Tibial nerve (tissue), 4 donors: ENCODE data around the gene WNT9A. TPM values are rescaled to one million over a fixed set of nuclear protein-coding genes. Genes with fewer than 3 reads are reported as not detected.
A peak's percentile ranks its signal among the peaks of the same experiment; 100 is the strongest.

ENCODE experiments used
- DNase-seq, 2 donors: peaks; one replicate each; pipeline ENCODE4 v3.0.0-alpha.2; 2019; ENCODE audit warnings: low spot score in 2 of 2
- H3K27ac ChIP-seq, 4 donors: fragments of 200-600 bp; sonication (generic) in 3 of 4; one replicate each; pipeline ENCODE4 v1.5.1; 2017 to 2019; ENCODE audit warnings: mild to moderate bottlenecking in 1 of 4
- H3K27me3 ChIP-seq, 2 donors: fragments of 200-600 bp; sonication (generic) in 1 of 2; one replicate each; pipeline versions ENCODE4 v1.5.1 to v1.6.0; 2017 to 2019
- H3K36me3 ChIP-seq, 3 donors: fragments of 200-600 bp; sonication (generic); one replicate each; pipeline ENCODE4 v1.5.1; 2018 to 2019
- H3K4me1 ChIP-seq, 4 donors: fragments of 200-600 bp; sonication (generic) in 3 of 4; one replicate each; pipeline ENCODE4 v1.5.1; 2017 to 2019
- H3K4me3 ChIP-seq, 4 donors: fragments of 200-600 bp; sonication (generic) in 3 of 4; one replicate each; pipeline ENCODE4 v1.5.1; 2017 to 2019; ENCODE audit warnings: mild to moderate bottlenecking in 1 of 4, moderate library complexity in 1 of 4
- H3K9me3 ChIP-seq, 4 donors: fragments of 200-600 bp; sonication (generic) in 3 of 4; one replicate each; pipeline ENCODE4 v1.5.1; 2017 to 2019
- EP300 ChIP-seq, 2 donors: sonication (generic); formaldehyde crosslinking; IDR thresholded peaks; one replicate each; pipeline ENCODE4 v1.6.1; 2017; ENCODE audit warnings: antibody characterized with exemption in 2 of 2, mild to moderate bottlenecking in 1 of 2
- POLR2A ChIP-seq, 2 donors: fragments of 450-650 bp; IDR thresholded peaks; one replicate each; pipeline ENCODE4 v1.6.1; 2017; ENCODE audit warnings: antibody characterized with exemption in 2 of 2, mild to moderate bottlenecking in 2 of 2, moderate library complexity in 2 of 2
- WGBS, 2 donors: methylation state at CpG; one replicate each; pipeline ENCODE4 v1.1.5; 2018; 5-methylcytosine and 5-hydroxymethylcytosine counted together
- total RNA-seq, 4 donors: library from RNA; depleted of rRNA; stranded (reverse); fragments of >200 nt; gene quantifications; one replicate each; pipeline ENCODE4 v1.1.0, GENCODE V29; 2016
- TF ChIP-seq, protein P1 (sequence below), 5 experiments: fragments of 200-600 bp in 3 of 5; fragments of 450-650 bp in 2 of 5; sonication (generic) in 3 of 5; IDR thresholded peaks; one replicate each; pipeline ENCODE4 v1.5.1; 2016 to 2019; ENCODE audit warnings: antibody characterized with exemption in 5 of 5, mild to moderate bottlenecking in 3 of 5, moderate library complexity in 2 of 5

The WNT9A gene
- total RNA-seq, 4 donors from 2014 or later: 5.1 to 12.8 (median 8.5) TPM

DNA sequence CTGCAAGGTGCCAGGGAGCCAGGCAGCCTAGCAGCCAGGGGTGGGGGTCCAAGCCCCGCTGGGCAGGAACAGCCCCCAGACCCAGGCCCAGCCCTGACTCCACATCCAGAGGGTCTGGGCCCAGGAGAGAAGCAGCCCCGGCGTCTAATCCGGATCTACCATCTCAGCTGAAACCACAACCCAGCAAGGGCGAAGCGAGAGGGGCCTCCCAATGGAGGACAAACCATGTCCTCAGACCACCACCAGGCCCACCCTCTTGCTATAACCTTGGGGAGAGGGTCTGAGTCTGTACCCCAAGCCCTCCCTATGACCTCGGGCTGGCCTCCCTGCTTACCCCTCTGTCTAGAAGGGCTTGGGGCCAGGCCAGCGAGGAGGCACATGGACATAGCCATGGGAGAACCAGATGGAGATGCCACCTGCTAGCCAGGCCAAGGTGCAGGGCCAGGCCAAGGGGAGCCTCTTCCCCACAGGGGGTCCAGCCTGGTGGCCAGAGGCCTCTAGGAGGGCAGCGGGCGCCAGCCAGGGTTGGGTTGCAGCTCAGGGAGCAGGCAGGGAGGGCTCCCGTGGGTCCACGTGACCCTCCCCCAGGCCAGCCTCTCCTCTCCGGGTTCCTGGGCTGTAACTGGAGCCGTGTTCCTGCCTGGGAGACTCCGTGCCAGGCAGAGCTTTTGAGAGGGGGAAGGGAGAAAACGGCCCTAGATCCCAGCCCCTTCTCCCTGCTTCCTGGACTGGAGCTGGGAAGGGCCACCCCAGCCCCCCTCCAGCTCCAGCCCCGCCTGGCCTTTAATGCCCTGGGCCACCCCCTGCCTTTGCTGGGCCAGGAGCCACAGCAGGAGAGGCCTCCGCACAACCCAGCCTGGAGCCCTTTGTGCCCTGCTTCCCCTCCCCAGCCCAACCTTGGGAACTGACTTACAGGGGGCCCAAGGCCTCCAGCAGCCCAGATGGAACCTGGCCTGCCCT, 2.5 kb downstream of the WNT9A start:
- 72 to 77% methylated on average over 11 to 16 of the region's 18 CpGs for WGBS, 2 donors
- peaks cover 0 to 18% of the 10 kb centered on the region in 2 donors for H3K27me3 ChIP-seq
- TF ChIP-seq, protein P1, sequence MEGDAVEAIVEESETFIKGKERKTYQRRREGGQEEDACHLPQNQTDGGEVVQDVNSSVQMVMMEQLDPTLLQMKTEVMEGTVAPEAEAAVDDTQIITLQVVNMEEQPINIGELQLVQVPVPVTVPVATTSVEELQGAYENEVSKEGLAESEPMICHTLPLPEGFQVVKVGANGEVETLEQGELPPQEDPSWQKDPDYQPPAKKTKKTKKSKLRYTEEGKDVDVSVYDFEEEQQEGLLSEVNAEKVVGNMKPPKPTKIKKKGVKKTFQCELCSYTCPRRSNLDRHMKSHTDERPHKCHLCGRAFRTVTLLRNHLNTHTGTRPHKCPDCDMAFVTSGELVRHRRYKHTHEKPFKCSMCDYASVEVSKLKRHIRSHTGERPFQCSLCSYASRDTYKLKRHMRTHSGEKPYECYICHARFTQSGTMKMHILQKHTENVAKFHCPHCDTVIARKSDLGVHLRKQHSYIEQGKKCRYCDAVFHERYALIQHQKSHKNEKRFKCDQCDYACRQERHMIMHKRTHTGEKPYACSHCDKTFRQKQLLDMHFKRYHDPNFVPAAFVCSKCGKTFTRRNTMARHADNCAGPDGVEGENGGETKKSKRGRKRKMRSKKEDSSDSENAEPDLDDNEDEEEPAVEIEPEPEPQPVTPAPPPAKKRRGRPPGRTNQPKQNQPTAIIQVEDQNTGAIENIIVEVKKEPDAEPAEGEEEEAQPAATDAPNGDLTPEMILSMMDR (IDR thresholded peaks at IDR 0.05): no peak
- TF ChIP-seq EP300 (IDR thresholded peaks at IDR 0.05): no peak
- TF ChIP-seq POLR2A (IDR thresholded peaks at IDR 0.05): no peak
- H3K36me3 ChIP-seq: no peaks in the 10 kb centered on the region
- H3K27ac ChIP-seq: peak overlapping the region; percentile 4 to 90 (median 72)
- no peaks in the 10 kb centered on the region for H3K9me3 ChIP-seq
- no peak for DNase-seq
- peaks cover 0 to 88% (median 20%) of the 10 kb centered on the region in 4 donors for H3K4me1 ChIP-seq
- peak overlapping the region in 1 of 4 donors; percentile 74 for H3K4me3 ChIP-seq

DNA sequence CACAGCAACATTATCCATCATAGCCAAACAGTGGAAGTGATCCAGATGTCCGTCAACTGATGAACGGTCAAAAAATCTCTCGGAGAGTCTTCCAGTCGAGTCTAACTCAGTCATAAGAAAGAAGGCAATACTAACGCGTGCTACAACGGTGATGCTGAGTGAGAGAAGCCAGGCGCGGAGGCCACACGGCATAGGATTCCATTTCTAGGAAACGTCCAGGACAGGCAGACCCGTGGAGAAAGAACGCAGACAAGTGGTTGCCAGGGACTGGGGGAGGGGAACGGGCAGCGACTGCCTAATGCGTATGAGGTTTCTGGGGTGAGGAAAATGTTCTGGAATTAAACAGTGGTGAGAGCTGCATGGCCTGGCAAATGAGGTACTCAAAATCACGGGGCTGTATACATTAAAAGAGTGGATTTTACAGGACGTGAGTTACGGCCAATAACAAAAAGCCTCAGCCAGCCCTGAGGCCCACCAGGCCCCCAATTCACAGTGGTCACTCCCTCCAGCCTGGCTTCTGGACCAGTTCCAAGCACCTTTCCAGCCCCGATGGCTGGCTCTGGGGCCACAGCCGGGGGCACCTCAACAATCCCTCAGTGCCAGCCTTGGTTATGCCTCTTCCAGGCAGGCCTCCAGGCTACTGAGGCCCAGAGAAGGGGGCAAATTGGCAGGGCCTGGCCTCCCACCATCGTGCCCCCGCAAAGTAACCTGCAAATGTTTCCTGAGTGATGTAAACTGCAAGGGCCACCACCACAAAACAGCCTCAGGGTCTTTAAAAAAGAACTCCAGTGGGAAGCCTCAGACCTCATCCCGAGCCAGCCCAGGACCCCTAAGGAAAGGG, 3.4 kb downstream of the WNT9A start:
- Histone ChIP-seq H3K4me1 (peaks cover 0 to 93% (median 20%) of the 10 kb centered on the region in 4 donors), H3K27ac (peak overlapping the region in 3 of 4 donors; percentile 62 to 90 (median 82)), H3K27me3 (peaks cover 0 to 18% of the 10 kb centered on the region in 2 donors), H3K9me3 (no peaks in the 10 kb centered on the region), H3K36me3 (no peaks in the 10 kb centered on the region), H3K4me3 (no peak overlapping the region)
- peak in 1 of 2 donors; percentile 25 for DNase-seq
- TF ChIP-seq EP300 (IDR thresholded peaks at IDR 0.05): peak; percentile 37 to 47
- TF ChIP-seq, protein P1 (IDR thresholded peaks at IDR 0.05): no peak
- peak in 1 of 2 donors; percentile 14 for TF ChIP-seq POLR2A (IDR thresholded peaks at IDR 0.05)
- WGBS, 2 donors: 70 to 74% methylated on average over 23 to 24 of the region's 24 CpGs

DNA sequence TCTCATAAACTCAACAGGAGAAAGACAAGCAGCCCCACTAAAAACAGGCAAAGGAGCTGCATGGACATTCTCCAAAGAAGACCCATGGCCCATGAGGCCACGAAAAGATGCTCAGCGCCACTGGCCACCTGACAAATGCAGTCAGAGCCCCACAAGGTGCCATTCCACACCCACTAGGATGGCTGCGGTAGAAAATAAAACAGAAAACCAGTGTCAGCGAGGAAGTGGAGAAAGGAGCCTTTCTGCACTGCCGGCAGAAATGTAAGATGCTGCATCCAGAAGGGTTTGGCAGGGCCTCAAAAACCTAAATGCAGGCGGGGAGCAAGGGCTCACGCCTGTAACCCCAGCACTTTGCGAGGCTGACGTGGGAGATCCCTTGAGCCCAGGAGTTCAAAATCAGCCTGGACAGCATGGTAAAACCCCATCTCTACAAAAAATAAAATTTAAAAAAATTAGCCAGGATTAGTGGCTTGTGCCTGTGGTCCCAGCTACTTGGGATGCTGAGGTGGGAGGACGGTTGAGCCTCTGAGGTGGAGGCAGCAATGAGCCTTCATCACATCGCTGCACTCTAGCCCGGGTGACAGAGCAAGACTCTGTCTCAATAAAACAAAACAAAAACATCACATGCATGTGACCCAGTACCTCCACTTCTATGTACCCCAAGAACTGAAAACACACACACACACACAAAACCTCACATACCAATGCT, 4.2 kb downstream of the WNT9A start:
- Histone ChIP-seq H3K36me3 (no peaks in the 10 kb centered on the region), H3K4me1 (peaks cover 0 to 93% (median 17%) of the 10 kb centered on the region in 4 donors), H3K27me3 (peaks cover 0 to 12% of the 10 kb centered on the region in 2 donors), H3K4me3 (no peak overlapping the region), H3K27ac (peak overlapping the region in 2 of 4 donors; percentile 82 to 90), H3K9me3 (no peaks in the 10 kb centered on the region)
- 61 to 74% methylated on average over 12 of the region's 12 CpGs for WGBS, 2 donors
- DNase-seq: no peak
- TF ChIP-seq, protein P1 (IDR thresholded peaks at IDR 0.05): no peak

DNA sequence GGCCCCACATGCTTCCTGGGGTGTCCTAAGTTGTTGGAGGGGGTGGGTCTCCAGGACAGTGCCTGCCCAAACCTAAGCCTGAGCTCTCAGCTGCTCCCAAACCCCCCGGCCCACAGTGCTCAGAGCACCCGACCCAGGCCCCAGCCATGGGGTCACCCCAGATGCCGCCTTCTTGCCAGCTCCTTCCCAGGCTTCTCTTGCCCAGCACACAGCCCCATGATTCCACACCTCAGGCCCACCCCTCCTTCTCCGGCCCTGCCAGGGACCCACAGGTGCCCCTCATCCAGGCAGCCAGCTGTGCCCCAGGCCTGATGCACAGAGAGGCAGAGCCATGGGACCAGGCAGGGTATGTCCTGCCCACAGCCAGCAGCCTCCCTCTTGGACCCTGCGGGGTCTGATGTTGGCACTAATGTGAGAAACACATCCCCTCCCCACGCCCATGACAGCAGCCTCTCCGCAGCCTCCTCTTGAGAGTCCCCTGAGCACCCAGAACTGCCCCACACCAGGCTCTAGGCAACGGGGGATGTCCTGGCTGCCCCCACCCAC, 4.9 kb downstream of the WNT9A start:
- 82 to 85% methylated on average over 7 to 8 of the region's 8 CpGs for WGBS, 2 donors
- TF ChIP-seq POLR2A (IDR thresholded peaks at IDR 0.05) (no peak), EP300 (IDR thresholded peaks at IDR 0.05) (no peak)
- TF ChIP-seq, protein P1 (IDR thresholded peaks at IDR 0.05): no peak

More for the DNA sequence above, 4.9 kb downstream of the WNT9A start:
- H3K4me1 ChIP-seq: peaks cover 0 to 89% (median 17%) of the 10 kb centered on the region in 4 donors
- H3K27me3 ChIP-seq: peaks cover 0 to 7% of the 10 kb centered on the region in 2 donors
- no peak overlapping the region for H3K4me3 ChIP-seq
- H3K9me3 ChIP-seq: no peaks in the 10 kb centered on the region
- no peaks in the 10 kb centered on the region for H3K36me3 ChIP-seq
- peak overlapping the region in 2 of 4 donors; percentile 33 to 90 for H3K27ac ChIP-seq
- peak in 1 of 2 donors; percentile 7 for DNase-seq
